ENCODE results near the gene TAOK3. TPM values are rescaled to one million over a fixed set of nuclear protein-coding genes. Genes with fewer than 3 reads are reported as not detected.

Gene TAOK3
- total and polyA plus RNA-seq, 2 of the 4 experiments (the other 2 are of a cell fraction): 26.3 to 54.5 TPM

- Histone ChIP-seq H2BK15ac (ENCODE audit: low read depth, low read length) (no peak overlapping the region), H4K91ac (ENCODE audit: insufficient read depth, low read depth, low read length) (no peak overlapping the region), H4K5ac (ENCODE audit: low read depth, low read length) (no peak overlapping the region), H4K20me1 (ENCODE audit: insufficient read depth, low read length) (no peaks in the 10 kb centered on the region; the same call in 1 of the 2 replicates), H3K4me1 (ENCODE audit: control insufficient read depth, insufficient read depth, low read length) (no peaks in the 10 kb centered on the region), H3K18ac (ENCODE audit: low read depth, low read length) (no peak overlapping the region), H2BK20ac (ENCODE audit: low read depth, low read length) (no peak overlapping the region), H3K4me2 (ENCODE audit: low read depth, low read length) (no peak overlapping the region), H2AK9ac (replicated peaks; ENCODE audit: low read depth, low read length, poor library complexity) (no peak overlapping the region), H3K9me1 (ENCODE audit: insufficient read depth, low read length) (no peaks in the 10 kb centered on the region), H4K8ac (ENCODE audit: low read depth in 2 of 2, low read length in 2 of 2) (no peak overlapping the region), H2AFZ (replicated peaks; ENCODE audit: low read length, poor library complexity) (no peak overlapping the region), H2BK5ac (ENCODE audit: low read depth, low read length, poor library complexity, severe bottlenecking) (no peak overlapping the region), H3K56ac (ENCODE audit: extremely low read depth, insufficient read depth, low read length) (no peak overlapping the region), H2BK120ac (ENCODE audit: low read depth, low read length) (no peak overlapping the region), H3K27me3 (ENCODE audit: control insufficient read depth, insufficient read depth, low read length) (no peaks in the 10 kb centered on the region), H3K27ac (ENCODE audit: insufficient read depth, low read length) (no peak overlapping the region), H3K4ac (ENCODE audit: low read depth, low read length) (no peak overlapping the region), H3K14ac (replicated peaks; ENCODE audit: low read depth, low read length) (no peak overlapping the region), H3K36me3 (ENCODE audit: control insufficient read depth, insufficient read depth, low read length) (peaks cover 24% of the 10 kb centered on the region), H3K4me3 (ENCODE audit: insufficient read depth, low read depth, low read length) (no peak overlapping the region), H3K9me3 (ENCODE audit: control insufficient read depth, insufficient read depth, low read length) (no peaks in the 10 kb centered on the region), H3K79me1 (ENCODE audit: low read depth in 1 of 2, low read length in 2 of 2) (no peaks in the 10 kb centered on the region), H3K9ac (ENCODE audit: low read depth, low read length) (no peak overlapping the region), H2AK5ac (ENCODE audit: low read depth, low read length) (no peak overlapping the region), H3K23ac (ENCODE audit: low read depth, low read length) (no peak overlapping the region)
- ATAC-seq (ENCODE audit: low read depth) (no peak), DNase-seq (no peak)
- ChIA-PET CTCF (interaction anchor here (0.6 to 2.8 kb wide), 5 partner anchors 15 to 211 kb away, joined by 3 to 13 read pairs (median 5); partner anchors contain the start of gene SUDS3), POLR2A (ENCODE audit: unreplicated experiment) (no interaction called here)
- intact Hi-C loops (cut with micrococcal nuclease): no loop called here
- no peak for TF ChIP-seq MAZ (IDR thresholded peaks at IDR 0.05; ENCODE audit: borderline replicate concordance, low read depth, low read length)
- TF ChIP-seq RFX5 (IDR thresholded peaks at IDR 0.05; ENCODE audit: low read depth, low read length): no peak
- TF ChIP-seq USF2 (IDR thresholded peaks at IDR 0.05; ENCODE audit: low read depth, low read length): no peak
- TF ChIP-seq CHD1 (IDR thresholded peaks at IDR 0.05; ENCODE audit: low read depth, low read length): no peak
- no peak for TF ChIP-seq SMC3 (IDR thresholded peaks at IDR 0.05; ENCODE audit: low read depth, low read length)
- no peak for TF ChIP-seq CEBPB (IDR thresholded peaks at IDR 0.05; ENCODE audit: low read depth, low read length)
- WGBS, 2 experiments (ENCODE audit: extremely low coverage in 2 of 2, insufficient read length in 1 of 2): 100% methylated on average over 1 of the region's 2 CpGs; no CpG with 5 or more reads in 1 of the 2 experiments
- BruUV-seq (replicated peaks): no TSS peak
- in situ Hi-C loops (cut with MboI; ENCODE audit: low sequenced_read_pairs): no loop called here
- dilution Hi-C loops (cut with HindIII; ENCODE audit: low sequenced_read_pairs, unreplicated experiment): no loop called here
Observed at GRCh38 chr12:118166946-118167345, 205.8 kb downstream of the TAOK3 start.
